ENCODE results near the gene EPHA8.

Gene EPHA8

GRCh38 chr1:22651941-22652856 lies 88.9 kb downstream of the EPHA8 start:
- no peak for DNase-seq

GRCh38 chr1:22652881-22653316 lies 89.6 kb downstream of the EPHA8 start, which contains the start of gene C1QB:
C1QB (plus strand) TSS chr1:22653236; CDS start chr1:22659463, 6,227 bp downstream.
- no peak for DNase-seq

All from stimulated activated CD4-positive, alpha-beta T cell treated with anti-CD3 and anti-CD28 coated beads, Interleukin-4, amount 100 ng/mL, for 4 hours (primary cell).